SKM-1 (cell line): ENCODE data around the gene GLIS1.

Experiments
- DNase-seq: peaks from one replicate; lab custom pipeline; 2025; ENCODE audit not compliant: unreplicated experiment; lab: John Stamatoyannopoulos, UW

GLIS1 gene

DNA sequence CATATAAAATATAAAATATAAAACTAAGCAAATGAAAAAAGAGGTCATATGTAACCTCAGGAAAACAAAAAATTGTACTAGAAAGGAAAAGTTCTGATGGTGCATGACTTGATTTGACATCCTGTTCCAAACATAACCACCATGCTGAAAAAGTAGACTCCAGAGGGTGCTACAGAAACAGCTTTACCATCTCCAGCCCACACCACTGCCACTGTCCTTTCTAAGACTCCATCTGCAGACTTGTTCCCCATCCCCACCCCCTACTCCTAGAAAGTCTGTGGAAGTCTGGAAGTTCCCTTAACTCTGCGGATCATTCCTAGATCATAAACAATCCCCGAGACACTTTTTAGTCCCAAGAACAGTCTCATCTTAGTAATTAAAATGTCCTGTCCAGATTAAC lies 20.5 kb downstream of the GLIS1 start:
- no peak for DNase-seq

DNA sequence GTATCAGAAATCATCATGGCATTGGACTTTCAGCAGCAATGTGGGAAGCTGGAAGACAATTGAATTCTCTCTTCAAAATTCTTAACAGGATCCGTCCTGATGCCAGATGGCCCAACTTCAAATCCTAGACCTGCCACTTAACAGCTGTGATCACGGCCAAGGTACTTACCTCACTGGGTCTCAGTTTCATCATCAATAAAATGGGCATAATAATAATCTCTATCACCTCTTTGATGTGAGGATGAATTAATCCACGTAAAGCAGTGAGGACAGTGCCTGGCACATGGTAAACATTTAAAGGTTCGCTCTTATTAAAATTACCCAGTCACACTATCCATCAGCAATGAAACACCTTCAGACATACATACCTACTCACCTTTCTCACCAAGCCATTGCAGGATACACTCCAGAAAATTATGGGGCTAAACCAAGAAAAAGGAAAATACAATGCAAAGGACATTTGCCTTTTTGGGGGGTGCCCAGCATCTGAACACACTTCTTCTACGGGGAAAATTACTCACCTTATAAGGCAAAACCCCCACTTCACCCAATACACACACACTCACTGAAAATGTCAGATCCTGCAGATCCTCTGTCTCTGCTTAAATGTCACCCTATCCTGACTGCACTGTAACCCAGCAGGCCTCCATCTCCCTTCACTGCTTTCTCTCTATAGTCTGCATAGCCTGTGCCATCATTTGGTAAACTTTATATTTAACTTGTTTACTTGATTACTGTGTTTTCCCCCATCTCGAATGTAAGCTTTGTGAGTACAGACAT lies 21.7 kb downstream of the GLIS1 start:
- DNase-seq = no peak

GRCh38 chr1:53716150-53716549 lies 22.8 kb downstream of the GLIS1 start:
- DNase-seq = no peak

- DNase-seq = peak; percentile 10
Observed at GRCh38 chr1:53715478-53715877, 23.5 kb downstream of the GLIS1 start.

GRCh38 chr1:53712276-53712675 lies 26.7 kb downstream of the GLIS1 start:
- no peak for DNase-seq

DNA sequence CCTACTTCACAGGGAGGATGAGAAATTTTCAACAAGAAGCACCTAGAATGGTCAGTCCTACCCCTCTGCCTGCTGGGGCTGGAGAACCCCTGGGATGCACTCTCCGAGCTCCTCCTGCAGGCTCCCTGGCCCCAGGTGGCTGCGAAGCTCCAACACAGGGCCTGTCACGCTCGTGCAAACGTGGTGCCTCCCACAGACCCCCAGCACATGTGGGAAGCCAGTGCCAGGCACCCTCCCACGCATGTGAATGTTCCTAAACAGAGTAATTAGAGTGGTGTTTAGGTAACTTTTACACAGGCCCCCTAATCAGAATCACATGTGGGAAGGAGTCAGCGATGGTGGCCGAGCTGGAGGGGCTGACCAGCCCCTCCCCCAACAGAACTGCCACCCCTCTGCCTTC lies 28.4 kb downstream of the GLIS1 start:
- no peak for DNase-seq

DNA sequence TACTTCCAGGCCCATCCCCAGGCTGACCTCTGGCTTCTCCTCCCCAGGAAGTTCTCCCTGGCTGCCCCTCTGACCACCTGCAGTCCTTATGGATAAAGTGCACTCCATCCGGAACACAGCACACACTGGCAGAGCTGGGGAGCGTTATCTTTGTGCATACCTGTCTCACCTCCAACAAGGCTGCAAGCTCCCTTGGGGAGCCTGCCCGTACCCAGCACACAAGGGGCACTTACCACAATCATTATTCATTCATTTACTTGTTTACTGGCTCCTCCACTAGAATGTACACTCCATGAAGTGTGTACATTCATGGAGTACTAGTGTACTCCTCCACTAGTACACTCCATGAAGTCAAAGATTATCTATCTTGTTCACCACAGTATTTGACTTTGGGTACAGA lies 30.3 kb downstream of the GLIS1 start:
- no peak for DNase-seq

GRCh38 chr1:53706356-53706755 lies 32.6 kb downstream of the GLIS1 start:
- no peak for DNase-seq

- DNase-seq = no peak
Observed at GRCh38 chr1:53705446-53706096, 33.4 kb downstream of the GLIS1 start.

DNA sequence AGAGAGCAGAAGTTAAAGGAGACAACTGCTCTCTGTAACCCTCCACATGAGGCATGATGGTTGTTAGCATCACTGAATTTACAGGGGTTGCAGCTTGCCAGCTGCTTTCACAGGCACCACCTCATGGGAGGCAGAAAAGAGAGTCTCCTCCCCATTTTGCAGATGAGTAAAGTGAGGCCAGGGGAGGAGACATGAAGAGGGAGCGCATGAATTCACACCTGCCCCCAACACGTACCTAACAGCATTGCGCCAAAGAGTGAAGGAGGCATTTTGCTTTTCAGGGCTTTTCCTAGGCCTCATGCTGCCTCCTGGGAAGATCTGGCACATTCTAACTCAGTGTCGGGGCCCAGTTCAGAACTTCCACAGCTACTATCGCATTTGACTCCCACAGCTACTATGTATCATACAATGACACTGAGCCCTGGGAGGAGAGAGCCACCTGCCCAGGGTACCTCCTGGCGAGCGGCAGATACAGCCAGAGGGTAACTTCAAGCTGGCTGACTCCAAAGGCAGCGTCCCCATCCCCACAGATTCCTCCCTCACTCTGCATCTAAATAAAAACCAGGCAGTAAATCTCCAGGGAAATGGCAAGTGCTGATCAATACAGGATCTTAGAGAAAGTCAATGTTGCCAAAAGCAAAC lies 34.0 kb downstream of the GLIS1 start:
- DNase-seq = no peak

DNA sequence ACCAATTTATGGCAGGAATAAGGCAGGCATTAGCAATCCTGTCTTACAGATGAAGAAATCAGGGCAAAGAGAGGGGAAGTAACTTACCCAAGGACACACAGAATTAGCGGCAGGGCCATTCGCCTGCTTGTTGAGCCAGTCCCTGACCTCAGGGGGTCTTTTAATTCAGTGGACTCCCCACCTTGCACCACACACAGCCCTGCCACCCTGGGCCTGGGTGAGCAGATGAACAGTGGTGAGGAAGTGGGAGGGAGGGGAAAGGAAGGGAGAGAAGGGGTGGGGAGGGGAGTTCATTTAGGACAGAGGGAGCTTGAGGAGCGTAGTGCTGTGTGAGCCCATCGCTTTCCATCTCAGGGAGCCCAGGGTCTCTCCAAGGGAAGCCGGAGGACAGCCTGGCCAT lies 34.7 kb downstream of the GLIS1 start:
- DNase-seq = no peak

DNA sequence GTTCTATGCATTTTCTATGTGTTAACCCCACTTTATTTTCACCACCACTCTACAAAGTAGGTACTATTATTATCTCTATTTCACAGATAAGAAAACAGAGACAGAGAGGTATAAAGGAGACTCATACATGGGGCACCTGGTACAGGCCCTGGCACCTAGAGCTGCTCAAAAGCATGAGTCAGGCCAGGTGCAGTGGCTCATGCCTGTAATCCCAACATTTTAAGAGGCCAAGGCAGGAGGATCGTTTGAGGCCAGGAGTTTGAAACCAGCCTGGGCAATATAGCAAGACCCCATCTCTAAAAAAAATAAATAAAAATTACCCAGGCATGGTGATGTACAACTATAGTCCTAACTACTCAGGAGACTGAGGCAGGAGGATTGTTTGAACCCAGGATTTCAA lies 35.8 kb downstream of the GLIS1 start:
- DNase-seq = no peak

DNA sequence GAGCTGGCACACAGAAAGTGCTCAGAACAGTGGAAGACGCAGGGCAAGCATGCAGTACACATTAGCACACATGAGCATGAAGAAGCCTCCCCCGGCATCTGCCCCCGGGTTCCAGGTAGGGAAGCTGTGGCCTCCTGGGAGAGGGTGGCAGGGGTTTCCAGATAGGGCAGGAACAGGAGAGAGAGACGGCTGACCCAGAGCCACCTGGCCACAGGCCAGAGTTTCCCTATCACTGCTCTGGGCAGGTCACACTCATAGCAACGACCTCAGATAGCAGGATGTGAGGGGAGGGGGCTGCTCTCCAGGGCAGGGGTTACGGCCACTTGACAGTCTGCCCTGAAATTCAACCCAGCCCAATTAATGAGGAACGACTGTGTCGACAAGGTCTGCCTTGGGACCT lies 36.6 kb downstream of the GLIS1 start:
- no peak for DNase-seq

- DNase-seq = no peak
Observed at GRCh38 chr1:53700776-53701175, 38.2 kb downstream of the GLIS1 start.

- no peak for DNase-seq
Observed at GRCh38 chr1:53699981-53700380, 39.0 kb downstream of the GLIS1 start.

DNA sequence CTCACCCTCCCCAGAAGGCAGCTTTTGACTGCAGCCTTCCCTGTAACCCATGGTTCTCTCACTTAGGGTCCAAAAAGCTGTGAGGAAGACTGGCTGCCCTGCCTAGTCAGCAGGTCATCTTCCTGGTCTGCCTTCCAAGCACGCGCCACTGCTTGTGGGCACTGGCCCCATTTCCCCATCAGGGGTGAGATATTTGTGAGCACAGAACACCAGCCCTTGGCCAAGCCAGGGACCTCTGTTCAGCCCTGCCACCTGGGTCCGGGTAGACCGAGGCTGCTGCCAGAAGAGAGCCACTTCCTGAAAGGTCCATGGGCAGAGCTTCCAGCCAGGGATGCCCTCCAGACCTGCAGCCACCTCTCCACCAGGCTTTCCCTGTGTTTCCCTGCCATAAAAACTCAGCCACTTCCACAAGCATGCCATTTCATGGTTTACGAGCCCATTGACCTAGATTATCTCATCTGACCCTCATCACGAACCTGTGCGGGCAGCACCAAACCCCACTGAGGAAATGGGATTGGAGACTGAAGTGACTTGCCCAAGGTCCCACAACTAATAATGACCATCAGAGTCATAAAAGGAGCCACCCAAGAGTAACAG lies 40.5 kb downstream of the GLIS1 start:
- DNase-seq = no peak

DNA sequence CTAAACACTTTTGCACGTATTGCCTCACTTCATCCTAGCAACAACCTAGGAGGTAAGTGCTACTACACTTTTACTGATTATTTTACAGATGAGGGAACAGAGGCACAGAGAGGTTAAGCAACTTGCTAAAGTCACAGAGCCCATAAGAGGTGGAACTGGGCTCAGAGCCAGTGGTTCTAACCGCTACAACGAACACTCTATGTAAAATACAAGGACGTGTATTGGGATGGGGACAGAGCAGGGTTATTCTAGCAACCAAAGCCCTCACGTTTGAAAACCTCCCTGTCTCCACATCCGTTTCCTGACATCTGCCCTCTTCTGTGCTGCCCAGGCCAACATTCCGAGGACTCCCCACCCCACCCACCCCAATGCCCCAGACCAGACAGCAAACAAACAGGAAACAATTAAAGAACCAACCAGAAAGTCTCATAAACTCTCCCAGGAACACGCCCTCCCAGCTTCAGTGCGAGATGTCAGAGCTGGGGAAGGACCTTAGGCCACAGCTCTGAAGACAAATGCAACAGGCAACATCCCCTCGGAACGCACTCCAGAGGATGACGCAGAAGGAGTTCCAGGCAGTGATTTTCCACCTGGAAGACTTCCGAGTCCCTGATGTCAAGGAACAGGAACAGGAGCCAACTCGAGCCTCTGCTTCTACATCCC lies 41.1 kb downstream of the GLIS1 start:
- DNase-seq = no peak

- no peak for DNase-seq
Observed at GRCh38 chr1:53696990-53697389, 42.0 kb downstream of the GLIS1 start.

GRCh38 chr1:53696571-53696970 lies 42.4 kb downstream of the GLIS1 start:
- no peak for DNase-seq

- no peak for DNase-seq
Observed at GRCh38 chr1:53696051-53696450, 42.9 kb downstream of the GLIS1 start.

GRCh38 chr1:53695116-53695515 lies 43.8 kb downstream of the GLIS1 start:
- DNase-seq = no peak
